ENCODE results near the gene HAUS8.
"Not testable (repeated sequence)": the region's sequence is repeated elsewhere in the genome, so short reads cannot be mapped to it uniquely, and the experiment has no call there.

The HAUS8 gene

DNA sequence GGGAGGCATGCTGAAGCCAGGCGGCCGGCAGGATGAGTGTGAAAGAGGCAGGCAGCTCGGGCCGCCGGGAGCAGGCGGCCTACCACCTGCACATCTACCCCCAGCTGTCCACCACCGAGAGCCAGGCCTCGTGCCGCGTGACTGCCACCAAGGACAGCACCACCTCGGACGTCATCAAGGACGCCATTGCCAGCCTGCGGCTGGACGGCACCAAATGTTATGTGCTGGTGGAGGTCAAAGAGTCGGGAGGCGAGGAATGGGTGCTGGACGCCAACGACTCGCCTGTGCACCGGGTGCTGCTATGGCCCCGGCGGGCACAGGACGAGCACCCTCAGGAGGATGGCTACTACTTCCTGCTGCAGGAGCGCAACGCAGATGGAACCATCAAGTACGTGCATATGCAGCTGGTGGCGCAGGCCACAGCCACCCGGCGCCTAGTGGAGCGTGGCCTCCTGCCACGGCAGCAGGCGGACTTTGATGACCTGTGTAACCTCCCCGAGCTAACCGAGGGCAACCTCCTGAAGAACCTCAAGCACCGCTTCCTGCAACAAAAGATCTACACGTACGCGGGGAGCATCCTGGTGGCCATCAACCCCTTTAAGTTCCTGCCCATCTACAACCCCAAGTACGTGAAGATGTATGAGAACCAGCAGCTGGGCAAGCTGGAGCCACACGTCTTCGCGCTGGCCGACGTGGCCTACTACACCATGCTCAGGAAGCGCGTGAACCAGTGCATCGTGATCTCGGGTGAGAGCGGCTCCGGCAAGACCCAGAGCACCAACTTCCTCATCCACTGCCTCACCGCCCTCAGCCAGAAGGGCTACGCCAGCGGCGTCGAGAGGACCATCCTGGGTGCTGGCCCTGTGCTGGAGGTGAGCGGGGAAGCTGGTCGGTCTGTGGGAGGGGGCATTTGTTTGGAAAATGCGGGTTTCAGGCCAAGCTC lies 26.7 kb upstream of the HAUS8 start:
- TF ChIP-seq, protein P1, sequence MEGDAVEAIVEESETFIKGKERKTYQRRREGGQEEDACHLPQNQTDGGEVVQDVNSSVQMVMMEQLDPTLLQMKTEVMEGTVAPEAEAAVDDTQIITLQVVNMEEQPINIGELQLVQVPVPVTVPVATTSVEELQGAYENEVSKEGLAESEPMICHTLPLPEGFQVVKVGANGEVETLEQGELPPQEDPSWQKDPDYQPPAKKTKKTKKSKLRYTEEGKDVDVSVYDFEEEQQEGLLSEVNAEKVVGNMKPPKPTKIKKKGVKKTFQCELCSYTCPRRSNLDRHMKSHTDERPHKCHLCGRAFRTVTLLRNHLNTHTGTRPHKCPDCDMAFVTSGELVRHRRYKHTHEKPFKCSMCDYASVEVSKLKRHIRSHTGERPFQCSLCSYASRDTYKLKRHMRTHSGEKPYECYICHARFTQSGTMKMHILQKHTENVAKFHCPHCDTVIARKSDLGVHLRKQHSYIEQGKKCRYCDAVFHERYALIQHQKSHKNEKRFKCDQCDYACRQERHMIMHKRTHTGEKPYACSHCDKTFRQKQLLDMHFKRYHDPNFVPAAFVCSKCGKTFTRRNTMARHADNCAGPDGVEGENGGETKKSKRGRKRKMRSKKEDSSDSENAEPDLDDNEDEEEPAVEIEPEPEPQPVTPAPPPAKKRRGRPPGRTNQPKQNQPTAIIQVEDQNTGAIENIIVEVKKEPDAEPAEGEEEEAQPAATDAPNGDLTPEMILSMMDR (IDR thresholded peaks at IDR 0.05; ENCODE audit: insufficient read depth, missing control alignments) = no peak
- DNase-seq (ENCODE audit: insufficient read length, low spot score) = no peak

DNA sequence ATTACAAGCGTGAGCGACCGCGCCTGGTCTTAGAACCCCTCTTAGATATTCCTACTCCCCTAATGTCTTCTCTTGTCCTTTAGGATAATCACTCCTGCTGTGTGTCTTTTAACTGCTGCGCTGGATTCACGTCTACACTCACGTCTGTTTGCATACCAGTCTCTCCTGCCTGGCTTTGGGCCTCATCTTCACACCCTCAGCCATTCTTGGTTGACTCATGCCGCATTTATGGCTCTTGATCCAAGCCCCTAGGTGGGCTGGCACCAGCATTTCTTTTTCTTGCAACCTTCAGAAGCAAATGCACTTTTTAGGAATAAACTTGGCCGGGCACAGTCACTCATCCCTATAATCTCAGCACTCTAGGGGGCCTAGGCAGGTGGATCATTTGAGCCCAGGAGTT lies 23.1 kb upstream of the HAUS8 start:
- no peak for FAIRE-seq
- TF ChIP-seq, protein P1 (IDR thresholded peaks at IDR 0.05; ENCODE audit: insufficient read depth, missing control alignments) = no peak
- no peak for DNase-seq (ENCODE audit: insufficient read length, low spot score)

More for the DNA sequence above, 26.7 kb upstream of the HAUS8 start:
- FAIRE-seq = no peak

DNA sequence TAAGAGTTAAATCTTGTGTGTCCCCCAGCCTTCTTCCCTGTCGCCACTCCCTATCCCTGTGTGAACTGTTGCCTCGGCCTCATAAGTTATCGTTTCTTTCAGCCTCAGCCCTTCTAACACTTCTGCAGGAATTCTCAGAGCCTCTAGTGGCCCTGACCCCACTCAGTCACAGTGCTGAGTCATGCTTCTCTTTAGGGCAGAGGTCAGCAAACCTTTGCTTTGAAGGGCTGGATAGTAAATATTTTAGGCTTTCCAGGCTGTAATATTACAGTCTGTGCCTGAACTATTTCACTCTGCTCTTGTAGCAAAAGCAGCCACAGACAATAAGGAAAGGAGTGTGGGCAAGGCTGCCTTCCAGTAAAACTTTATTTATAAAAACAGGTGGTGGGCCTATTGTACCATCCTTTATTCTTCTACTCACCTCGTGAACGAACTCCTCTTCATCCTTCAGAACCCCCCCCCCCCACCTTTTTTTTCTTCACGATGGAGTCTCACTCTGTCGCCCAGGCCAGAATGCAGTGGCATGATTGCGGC lies 22.4 kb upstream of the HAUS8 start:
- DNase-seq (ENCODE audit: insufficient read length, low spot score) (no peak), FAIRE-seq (no peak)

DNA sequence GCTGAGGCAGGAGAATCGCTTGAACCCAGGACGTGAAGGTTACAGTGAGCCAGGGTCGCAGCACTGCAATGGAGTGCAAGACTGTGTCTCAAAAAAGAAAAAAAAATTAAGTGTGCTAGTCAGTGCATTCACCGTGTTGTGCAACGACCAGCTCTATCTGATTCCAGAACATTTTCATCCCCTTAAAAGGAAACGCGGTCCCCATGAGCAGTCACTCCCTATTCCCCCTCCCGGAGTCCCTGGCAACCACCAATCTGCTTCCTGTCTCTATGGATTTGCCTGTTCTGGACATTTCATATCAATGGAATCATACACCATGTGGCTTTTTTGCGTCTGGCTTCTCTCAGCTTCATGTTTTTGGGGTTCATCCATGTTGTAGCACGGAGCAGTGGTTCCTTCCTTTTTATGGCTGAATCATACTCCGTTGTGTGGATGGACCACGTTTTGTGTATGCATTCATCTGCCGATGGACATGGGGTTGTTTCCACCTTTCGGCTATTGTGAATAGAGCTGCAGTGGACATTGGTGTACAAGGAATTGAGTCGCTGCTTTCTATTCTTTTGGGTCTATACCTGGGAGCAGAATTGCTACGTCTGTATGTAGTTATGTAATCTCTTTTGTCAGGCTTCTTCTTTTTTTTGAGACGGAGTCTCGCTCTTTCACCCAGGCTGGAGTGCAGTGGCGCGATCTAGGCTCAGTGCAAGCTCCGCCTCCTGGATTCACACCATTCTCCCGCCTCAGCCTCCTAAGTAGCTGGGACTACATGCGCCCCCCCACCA lies 20.1 kb upstream of the HAUS8 start:
- TF ChIP-seq, protein P1 (IDR thresholded peaks at IDR 0.05; ENCODE audit: insufficient read depth, missing control alignments) = no peak
- no peak for DNase-seq (ENCODE audit: insufficient read length, low spot score)
- FAIRE-seq = no peak

More for the DNA sequence above, 22.4 kb upstream of the HAUS8 start:
- TF ChIP-seq, protein P1 (IDR thresholded peaks at IDR 0.05; ENCODE audit: insufficient read depth, missing control alignments) = no peak

DNA sequence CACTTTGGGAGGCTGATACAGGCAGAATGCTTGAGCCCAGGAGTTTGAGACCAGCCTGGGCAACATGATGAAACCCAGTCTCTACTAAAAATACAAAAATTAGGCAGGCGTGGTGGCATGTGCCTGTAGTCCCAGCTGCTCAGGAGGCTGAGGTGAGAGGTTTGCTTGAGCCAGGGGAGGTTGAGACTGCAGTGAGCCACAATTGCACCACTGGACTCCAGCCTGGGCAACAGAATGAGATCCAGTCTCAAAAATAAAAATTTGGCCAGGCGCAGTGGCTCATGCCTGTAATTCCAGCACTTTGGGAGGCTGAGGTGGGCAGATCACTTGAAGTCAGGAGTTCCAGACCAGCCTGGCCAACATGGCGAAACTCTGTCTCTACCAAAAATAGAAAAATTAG lies 19.4 kb upstream of the HAUS8 start:
- not testable (repeated sequence) for FAIRE-seq; DNase-seq (ENCODE audit: insufficient read length, low spot score)

DNA sequence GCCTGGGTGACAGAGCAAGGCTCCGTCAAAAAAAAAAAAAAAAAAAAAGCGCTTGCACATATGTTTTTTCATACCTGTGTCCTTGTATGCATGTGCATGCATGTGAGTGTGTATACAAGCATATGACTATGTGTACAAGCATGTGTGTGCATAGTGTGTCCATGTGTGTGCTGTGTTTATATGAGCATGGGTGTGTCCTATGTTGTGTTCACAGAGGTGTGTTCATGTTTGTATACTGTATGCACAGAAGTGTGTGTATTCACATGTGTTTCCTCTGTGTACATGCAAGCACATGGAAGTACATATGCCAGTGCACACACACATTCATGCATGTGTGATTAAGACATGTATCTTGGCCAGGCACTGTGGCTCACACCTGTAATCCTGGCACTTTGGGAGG lies 17.4 kb upstream of the HAUS8 start:
- FAIRE-seq = no peak
- no peak for DNase-seq (ENCODE audit: insufficient read length, low spot score)
- TF ChIP-seq, protein P1 (IDR thresholded peaks at IDR 0.05; ENCODE audit: insufficient read depth, missing control alignments) = no peak

DNA sequence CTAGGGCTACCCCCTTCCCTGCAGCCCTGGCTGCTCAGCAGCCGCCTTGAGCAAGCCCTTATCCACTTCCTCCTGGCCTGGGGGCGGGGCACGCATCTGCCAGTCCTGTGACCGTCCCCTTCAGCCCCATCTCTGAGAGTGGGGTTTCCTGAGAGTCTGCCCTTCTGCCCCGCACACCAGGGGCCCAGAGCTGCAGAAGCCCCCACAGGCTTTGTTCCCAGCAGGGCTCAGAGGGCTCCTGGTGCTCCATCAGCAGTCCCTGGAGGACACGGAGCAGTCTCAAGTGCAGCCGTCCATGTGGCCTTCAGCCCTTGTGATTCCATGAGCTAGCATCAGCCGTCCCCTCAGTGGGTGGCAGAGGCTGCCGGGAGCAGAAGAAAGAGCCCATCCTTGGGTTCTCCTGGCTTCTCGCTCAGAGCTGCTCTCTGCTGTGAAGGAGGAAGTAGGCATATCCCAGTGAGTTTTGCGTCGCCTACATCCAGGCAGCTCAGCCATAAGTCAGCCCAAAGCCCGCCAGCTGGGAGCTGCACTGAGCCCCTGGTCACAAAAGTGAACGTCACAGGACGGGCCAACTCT lies 16.6 kb upstream of the HAUS8 start:
- FAIRE-seq (no peak), DNase-seq (ENCODE audit: insufficient read length, low spot score) (no peak)
- TF ChIP-seq, protein P1 (IDR thresholded peaks at IDR 0.05; ENCODE audit: insufficient read depth, missing control alignments) = no peak

Measured in D721Med (cell line).